NCI-H526 treated with DMSO at 0.1 percent for 48 hours (cell line): ENCODE results near the gene GATA6.

Source experiments
- DNase-seq: peaks from one replicate; lab custom pipeline; 2025; lab: John Stamatoyannopoulos, UW

GATA6 gene

DNA sequence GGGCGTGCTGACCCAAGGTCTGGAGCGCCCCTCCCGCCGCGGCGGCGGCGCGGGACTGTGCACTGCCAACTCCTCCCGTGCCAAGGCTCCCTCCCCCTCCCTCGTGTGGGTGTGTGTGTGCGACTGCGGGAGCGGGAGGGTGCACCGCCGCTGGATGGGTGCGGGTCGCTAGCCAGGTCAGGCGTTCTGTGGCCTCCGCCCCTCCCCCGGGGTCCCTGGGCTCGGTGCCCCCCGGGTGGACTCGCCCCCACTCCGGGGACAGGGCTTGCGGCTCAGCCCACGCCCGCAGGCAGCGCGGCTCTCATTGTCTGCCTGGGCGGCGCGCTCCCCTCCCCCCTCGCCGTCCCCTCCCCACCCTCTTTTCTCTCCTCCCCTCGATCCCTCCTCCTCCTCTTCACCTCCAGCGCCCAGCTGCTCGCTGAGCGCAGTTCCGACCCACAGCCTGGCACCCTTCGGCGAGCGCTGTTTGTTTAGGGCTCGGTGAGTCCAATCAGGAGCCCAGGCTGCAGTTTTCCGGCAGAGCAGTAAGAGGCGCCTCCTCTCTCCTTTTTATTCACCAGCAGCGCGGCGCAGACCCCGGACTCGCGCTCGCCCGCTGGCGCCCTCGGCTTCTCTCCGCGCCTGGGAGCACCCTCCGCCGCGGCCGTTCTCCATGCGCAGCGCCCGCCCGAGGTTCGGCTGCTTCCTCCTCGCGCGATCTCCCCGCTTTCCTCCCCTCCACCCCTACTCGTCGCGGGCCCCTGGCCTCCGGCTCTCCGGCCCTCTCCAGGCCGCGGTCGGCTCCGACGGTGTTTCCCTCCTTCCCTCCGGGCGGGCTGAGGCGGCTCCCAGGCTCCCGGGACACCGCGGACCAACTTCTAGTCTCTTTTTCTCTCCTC is at the start of gene GATA6:
Gene GATA6, plus strand, starts transcription at position 579 of the 878 bp plus-strand sequence. CDS start 1,556 bp downstream, outside the sequence.
- DNase-seq, result peak; percentile 80

DNA sequence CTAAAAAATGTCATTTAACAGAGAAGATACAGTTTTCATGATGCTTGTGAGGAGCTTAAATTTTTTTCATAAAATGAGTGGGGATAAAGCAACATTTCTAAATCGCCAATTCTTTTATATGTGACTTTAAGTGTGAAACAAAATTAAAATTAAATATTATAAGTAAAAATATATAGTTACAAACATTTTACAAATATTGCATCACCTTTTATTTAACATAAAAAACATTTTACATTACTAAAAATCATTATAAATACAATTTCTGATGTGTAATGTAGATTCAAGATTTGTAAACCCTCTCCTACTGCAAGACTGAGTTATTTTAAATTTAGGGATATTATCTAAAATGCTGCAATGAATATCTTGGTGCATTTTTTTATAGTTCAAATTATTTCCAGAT is 44.4 kb upstream of the GATA6 start:
- no peak for DNase-seq

DNA sequence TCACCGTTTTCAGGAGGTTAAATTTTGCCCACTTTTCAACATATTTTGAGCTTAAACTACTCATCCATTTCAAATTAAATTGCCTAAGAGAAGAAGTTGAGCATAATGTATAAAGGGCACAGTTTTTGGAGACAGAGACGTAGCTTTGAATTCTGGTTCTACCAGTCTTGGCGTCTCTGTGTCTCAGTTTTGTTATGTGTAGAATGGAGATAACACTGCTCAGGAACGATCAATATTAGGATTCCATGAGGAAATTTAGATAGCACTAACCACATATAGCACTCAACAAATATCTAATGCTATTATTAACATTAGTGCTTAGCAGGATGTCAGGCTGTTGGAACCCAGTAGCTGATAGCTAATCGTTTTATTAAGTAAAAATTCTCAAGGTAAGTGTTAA is 40.4 kb upstream of the GATA6 start:
- DNase-seq, result no peak

DNA sequence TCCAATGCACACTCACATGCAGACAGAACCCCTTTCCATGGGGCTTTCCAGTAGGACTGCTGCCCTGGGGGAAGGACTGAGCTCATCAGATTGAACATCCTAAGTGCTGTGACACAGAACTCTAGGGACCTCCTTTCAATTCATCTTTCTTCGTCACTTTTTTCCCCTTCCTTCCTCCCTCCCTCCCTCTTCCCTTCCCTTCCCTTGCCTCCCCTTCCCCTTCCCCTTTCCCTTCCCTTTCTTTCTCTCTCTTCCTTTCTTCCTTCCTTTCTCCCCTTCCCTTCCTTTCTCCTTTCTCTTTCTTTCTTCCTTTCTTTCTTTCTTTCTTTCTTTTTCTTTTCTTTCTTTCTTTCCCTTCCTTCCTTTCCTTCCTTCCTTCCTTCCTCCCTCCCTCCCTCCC is 39.6 kb upstream of the GATA6 start:
- DNase-seq, result no peak

DNA sequence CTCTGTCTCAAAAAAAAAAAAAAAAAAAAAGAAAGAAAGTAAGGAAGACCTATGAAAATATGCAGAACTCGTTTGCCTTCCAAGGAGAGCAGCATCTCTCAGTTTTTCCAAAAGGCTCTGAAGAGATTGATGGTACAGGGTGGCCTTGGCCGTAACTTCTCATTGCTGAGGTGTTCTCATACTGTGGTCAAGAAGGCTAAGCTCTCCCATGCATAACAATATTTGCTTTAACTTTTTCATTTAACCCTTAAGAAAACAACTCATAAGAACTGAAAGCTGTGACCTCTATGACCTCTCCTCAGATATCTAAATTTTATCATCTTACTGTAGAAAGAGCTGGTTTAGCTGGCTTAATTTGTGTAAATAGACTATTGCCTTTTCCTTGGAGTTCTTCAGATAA is 37.1 kb upstream of the GATA6 start:
- no peak for DNase-seq

DNA sequence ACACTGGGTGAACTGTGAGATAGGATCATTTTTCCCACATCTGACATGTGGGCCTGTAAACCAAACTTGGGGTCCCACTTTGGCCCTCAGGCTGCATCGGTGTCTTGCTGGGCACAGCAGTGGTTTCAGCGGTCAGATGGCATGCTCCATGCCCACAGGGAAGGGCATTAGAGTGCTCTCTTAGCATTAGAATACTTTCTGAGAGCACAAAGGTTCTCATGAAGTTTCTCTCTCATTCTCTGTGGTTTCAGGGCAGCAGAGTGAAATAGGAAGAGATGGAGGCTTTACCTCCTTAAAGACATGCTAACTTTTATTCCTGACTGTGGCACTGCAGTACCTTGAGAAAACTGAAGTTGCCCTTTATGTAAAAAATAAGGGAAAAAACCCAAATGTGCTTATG is 36.6 kb upstream of the GATA6 start:
- DNase-seq, result no peak

DNA sequence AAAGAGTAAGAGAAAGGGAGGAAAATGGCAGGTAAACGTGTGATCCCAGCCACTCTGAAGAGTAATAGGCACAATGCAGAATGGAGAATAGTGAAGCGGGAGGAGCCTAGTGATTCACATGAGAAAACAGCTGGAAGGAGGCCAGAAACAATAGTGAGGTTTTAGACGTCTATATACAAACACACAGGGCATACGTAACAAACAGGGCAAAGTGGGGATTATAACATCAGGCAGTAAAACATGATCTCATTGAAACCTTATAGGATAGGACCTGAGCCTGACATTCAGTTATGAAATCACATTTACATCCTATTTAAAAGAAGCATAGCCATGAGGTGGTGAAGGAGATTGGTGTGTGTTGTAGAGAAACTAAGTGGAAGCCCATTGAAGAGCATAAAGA is 33.0 kb upstream of the GATA6 start:
- DNase-seq, result no peak

DNA sequence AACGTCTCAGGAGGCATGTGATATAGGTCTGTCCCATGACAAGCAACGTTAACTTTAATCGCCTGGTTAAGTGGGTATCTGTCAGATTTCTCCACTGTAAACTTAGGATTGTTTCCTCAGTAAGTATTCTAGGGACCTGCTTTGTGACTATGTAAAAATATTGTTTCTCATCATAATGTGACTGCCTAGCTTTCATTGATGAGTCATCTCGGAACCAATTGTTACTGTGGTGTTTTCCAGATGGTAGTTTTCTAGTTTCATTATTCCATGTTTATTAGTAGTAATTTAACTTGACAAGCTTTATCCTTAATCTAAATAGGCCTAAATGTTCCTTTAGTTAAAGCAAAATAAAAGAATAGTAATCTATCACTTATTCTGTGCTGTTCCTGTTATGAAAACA is 28.2 kb upstream of the GATA6 start:
- no peak for DNase-seq

DNA sequence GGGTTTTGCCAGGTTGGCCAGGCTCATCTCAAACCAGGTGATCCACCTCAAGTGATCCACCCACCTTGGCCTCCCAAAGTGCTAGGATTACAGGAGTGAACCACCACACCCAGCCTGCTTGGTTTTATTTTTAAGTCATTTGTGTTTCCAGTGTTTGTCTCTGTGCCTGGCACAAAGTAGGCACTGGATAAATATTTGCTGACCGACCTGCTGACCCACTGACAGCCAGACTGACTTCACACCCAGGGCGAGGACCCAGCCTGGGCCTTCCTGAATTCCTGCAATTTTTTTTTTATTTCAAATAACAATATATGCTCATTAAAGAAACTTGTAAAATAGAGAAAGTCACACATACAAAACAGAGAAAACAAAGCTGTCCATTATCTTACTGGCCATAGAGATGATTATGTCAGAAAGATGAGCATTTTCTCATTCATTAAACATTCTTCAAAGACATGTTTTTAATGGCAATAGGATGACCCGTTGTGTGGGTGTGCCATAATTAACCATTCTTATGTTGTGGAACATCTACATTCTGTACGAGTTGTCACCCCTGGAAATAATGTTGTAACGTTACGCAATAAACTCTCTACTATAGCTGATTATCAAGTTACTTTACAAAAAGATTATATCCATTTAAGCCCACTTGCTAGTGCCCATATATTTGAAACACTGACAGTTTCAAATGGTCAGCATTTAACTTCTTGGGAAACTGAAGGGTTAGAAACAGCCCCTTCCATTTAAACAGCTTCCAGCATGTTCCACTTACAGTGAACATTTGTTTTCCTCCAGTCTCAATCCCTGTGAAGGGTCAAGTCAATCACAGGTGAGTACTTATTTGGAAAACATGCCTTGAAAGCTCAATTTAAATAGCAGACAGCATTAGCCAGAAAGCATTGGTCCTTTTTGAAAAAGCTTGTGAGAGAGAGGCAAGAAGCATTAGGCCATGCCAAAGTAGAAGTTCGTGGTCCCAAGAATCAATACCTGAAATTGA is 25.7 kb upstream of the GATA6 start:
- no peak for DNase-seq

DNA sequence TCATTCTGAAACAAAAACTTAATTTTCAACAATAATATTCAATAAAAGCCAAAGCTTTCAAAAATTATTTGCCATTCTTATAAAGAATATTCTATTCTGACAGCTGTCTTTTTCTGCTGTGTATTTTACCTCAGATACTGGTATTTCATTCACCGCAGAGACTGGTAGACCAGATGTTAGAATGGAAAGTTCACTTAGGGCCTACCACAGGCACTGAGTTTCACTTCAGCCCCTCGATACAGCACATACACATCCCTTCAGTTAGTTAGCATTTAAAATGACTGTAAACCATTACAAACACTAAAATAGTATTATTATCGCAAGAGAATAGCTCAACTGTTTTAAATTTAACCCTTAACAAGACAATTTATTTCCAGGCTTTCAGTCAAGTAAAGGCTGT is 24.2 kb upstream of the GATA6 start:
- no peak for DNase-seq

DNA sequence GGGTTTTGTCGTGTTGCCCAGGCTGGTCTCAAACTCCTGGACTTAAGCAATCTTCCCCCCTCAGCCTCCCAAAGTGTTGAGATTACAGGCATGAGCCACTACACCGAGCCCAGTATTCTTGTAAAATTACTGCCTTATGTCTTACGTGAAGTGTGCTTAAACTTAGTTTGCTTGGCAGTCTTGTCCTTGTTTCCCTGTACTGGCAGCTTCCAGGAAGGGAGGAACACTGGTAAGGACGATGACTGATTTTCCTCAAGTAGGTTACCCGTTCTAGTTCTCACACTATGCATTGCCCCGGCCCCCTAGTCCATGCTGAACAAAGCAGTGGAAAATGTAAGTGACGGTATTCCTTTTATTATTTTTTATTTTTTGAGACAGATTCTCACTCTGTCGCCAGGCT is 19.7 kb upstream of the GATA6 start:
- no peak for DNase-seq

DNA sequence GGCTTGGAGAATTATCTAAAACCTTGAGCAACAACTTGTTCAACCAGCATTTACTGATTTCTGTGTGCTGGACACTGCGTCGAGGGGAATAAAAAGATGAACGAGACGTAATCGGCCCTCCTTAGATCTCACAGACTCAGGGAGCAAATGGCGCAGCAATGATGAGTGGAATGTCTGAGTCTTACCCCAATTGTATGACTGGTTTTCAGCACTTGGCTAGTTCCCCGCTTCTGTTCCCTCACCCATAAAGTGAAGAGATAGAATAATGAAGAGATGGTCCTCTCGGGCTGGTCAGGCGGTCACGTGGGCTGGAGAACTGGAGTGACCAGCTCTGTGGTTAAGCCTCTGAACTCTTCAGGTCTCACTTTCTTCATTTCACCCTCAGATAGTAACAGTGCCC is 17.3 kb upstream of the GATA6 start:
- no peak for DNase-seq

DNA sequence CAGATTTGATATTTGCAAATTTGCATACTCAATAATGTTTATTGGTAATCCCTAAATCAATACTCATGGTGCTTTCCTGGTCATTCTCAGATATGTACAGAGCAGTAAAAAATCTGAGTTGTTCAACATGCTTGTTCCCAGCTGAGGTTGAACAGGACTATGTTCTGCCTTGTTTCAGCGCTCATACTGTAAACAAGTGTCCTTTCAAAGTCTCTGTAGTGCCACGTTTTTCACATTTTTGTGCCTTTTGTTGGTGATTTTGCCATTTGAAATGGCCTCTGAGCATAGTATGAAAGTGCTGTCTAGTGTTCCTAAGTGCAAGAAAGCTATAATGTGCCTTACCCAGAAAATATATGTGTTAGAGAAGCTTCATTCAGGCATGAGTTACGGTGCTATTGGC is 16.0 kb upstream of the GATA6 start:
- DNase-seq, result no peak

DNA sequence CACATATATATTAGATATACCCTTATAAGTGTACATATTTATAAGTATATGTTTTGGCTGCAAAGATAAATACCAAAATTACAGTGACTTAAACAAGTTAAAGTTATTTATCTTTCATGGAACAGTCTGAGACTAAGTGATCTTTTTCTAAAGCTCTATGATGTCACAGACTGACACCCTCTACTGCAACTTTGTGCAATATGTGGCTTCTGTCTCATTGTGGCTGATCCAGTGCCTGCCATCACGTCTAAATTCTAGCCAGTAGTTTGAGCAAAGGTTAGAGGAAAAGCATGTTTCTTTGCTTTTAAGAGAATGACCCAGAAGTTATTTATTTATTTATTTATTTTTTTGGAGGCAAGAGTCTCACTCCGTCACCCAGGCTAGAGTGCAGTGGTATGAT is 13.8 kb upstream of the GATA6 start:
- DNase-seq, result no peak

DNA sequence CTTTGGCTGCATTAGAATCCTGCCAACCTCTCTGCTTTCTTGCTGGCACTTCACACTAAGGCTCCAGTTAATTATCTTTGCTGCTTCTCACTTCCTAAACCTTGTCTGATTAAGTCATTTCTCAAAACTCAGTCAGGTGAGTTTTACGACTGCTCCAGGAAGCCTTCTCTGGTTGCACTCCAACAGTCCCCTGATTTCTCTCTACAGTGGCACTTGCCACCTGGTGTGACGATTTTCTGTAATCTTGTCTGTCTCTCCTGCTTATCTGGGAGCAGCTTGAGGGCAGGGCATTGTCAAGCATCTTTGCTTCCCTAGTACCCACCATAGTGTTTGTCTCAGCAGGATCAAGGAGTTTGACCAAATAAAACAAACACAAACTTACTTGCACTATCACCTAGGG is 10.4 kb upstream of the GATA6 start:
- DNase-seq, result no peak

DNA sequence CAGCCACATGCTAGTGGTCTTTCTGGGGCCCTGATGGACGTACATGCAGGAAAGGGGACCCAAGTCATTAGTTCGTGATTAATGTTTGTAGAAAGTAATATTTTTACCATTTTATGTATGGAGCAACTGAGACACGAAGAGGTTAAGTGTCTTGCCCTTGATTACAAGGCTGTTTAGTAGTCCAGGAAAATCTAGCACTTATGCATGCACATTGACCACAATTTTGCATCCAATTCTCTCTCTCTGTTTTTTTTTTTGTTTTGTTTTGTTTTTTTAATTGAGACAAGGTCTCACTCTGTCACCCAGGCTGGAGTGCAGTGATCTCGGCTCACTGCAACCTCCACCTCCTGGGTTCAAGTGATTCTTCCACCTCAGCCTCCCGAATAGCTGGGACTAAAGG is 8.3 kb upstream of the GATA6 start:
- no peak for DNase-seq

DNA sequence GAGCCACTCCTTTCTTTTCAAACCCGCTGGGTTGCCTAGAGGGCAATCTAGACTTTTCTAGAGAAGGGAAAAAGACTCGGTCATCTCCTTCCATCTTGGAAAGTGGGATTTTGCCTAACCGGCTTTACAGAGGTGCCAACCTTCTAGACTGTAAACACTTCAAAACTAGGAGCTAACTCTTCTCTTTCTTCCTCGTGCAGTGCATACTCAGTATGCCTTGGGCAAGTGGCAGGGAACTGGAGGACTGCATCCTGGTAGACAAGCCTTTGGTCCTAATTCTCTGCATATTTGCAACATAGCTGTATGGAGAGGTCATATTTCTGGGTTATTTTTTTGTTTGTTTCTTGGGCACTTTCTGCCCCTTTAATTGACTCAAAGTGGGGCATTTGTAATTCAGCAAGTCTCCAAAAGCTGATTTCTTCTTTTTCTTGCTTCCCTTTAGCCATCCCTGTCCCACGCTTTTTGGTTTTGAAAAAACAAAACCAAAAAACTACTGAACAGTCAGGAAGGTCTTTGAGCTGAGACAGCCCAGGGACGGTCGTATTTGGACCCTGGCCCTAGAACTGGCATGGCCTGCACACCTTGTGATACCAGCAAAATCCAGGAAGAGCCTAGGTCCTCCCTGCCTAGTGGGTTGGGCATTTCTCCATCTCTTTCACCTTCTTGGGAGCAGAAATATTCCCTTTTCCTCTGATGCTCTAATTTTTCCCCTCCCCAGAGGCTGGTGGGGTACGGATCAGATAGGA is 5.8 kb upstream of the GATA6 start:
- no peak for DNase-seq

DNA sequence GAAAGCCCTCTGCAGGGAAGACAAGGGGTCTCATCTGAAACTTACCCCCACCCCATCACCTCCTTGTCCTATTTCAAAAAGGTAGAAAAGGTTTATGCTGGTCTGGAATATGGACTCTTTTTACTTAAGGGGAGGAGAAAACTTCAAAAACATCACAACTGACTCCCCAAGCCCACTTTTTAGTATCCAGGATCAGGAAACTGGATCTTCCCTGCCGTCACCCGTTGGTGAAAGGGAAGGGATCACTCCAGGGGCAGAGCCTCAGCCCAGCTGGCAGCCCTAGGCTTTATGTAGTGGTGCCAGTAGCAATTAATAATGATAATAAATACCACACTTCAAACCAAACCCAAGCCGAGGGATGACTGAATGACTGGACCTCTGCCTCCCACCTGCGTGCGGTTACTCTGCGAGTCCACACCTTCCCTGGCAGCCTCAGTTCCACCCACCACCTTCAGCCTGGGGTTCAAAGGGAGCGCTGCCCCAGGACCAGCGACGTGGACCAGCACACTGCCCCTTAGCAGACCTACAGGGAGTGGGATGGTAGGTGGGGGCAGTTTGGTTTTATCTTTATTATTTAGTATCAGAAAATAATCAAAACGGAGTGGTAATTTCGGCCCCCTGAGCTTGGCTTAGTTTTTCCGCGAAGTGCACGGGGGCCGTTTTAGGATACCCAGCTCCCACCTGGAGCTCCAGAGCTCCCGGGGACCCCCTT is 4.9 kb upstream of the GATA6 start:
- DNase-seq, result no peak

DNA sequence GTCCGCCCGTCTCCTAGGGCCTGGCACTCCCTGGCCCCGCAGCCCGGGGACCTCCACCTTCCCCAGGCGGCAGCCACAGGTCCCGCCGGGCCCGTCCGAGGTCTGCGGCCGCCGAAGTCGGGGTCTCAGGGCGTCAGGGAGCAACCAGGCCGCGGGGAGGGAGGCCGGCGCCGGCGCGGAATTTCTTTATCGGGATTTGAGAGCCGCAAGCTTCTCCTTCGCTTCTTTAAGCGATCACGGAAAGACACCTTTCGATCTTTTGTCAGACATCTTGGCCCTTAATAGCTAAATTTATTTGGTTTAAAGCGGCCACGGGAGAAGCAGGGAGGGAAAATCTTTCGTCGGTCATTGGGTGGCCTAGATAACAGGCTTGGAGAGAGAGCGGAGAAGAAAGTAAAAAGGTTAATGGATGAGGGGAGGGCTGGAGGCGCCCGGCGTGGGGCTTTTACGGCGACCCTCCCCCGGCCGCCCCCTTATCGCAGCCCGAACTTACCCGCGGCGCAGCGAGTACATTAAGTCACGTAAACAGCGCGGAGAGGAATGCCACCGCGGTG is 4.3 kb upstream of the GATA6 start:
- no peak for DNase-seq

DNA sequence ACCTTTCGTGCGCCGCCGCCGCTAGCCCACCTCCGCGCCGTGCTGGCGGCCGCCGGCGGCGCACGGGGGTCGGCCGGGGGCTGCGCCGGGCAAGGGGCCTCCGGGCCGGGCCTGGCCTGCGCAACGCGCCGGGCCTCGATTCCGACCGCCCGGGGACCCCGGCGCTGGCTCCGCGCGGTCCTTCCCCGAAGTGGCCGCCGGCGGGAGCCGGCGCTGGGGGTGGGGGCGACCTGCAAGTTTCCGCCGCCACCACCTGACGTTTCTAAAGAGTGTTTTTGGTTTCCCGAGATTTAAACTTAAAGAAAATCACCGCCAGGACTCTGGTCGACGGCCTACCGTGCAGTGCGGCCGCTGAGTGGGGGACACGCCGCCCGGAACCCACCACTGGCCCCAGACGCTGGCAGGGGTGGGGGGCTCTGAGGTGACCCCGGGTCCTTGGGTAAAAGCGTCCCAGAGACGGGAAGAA is 3.8 kb upstream of the GATA6 start:
- no peak for DNase-seq
